HUES48 (cell line): ENCODE data around the gene RGS17.
"Not testable (repeated sequence)": the region's sequence is repeated elsewhere in the genome, so short reads cannot be mapped to it uniquely, and the experiment has no call there.

Experiments used
- H3K27ac ChIP-seq: one replicate; pipeline ENCODE4 v1.7.0; 2013; ENCODE audit warnings: low read depth, low read length, inconsistent platforms
- H3K27me3 ChIP-seq: 2 replicates; pipeline ENCODE4 v1.6.1; 2013; ENCODE audit warnings: mild to moderate bottlenecking, low read length; ENCODE audit not compliant: control insufficient read depth, insufficient read depth
- H3K36me3 ChIP-seq: 2 replicates; pipeline ENCODE4 v1.6.1; 2013; ENCODE audit warnings: low read length; ENCODE audit not compliant: control insufficient read depth, insufficient read depth
- H3K4me1 ChIP-seq: 2 replicates; pipeline ENCODE4 v1.6.1; 2013; ENCODE audit warnings: mild to moderate bottlenecking, low read length; ENCODE audit not compliant: control insufficient read depth, insufficient read depth
- H3K4me3 ChIP-seq: 2 replicates; pipeline ENCODE4 v1.5.1; 2013; ENCODE audit warnings: mild to moderate bottlenecking, low read depth, low read length
- H3K9ac ChIP-seq: 2 replicates; pipeline ENCODE4 v1.6.1; 2013; ENCODE audit warnings: mild to moderate bottlenecking, low read depth, low read length, moderate library complexity
- H3K9me3 ChIP-seq: 2 replicates; pipeline ENCODE4 v1.6.1; 2013; ENCODE audit warnings: low read length; ENCODE audit not compliant: control insufficient read depth, insufficient read depth

Gene RGS17

GRCh38 chr6:153125032-153125431 is 6.0 kb downstream of the RGS17 start:
- Histone ChIP-seq H3K27ac (no peak overlapping the region), H3K36me3 (no peaks in the 10 kb centered on the region), H3K4me3 (no peak overlapping the region), H3K9ac (no peak overlapping the region), H3K4me1 (peaks cover 14% of the 10 kb centered on the region), H3K27me3 (peaks cover 16% of the 10 kb centered on the region), H3K9me3 (no peaks in the 10 kb centered on the region)

GRCh38 chr6:153123801-153124200 is 7.3 kb downstream of the RGS17 start:
- Histone ChIP-seq H3K36me3 (no peaks in the 10 kb centered on the region), H3K9me3 (no peaks in the 10 kb centered on the region)

GRCh38 chr6:153121311-153121710 is 9.8 kb downstream of the RGS17 start:
- Histone ChIP-seq H3K36me3 (no peaks in the 10 kb centered on the region), H3K4me3 (no peak overlapping the region), H3K4me1 (0 out of 2 replicates have a peak, but pooled peaks cover 3% of the 10 kb centered on the region), H3K27me3 (no peaks in the 10 kb centered on the region), H3K9me3 (no peaks in the 10 kb centered on the region), H3K27ac (no peak overlapping the region), H3K9ac (no peak overlapping the region)

More at GRCh38 chr6:153123801-153124200, 7.3 kb downstream of the RGS17 start:
- Histone ChIP-seq H3K9ac (no peak overlapping the region), H3K27ac (no peak overlapping the region), H3K4me3 (no peak overlapping the region), H3K4me1 (peaks cover 5% of the 10 kb centered on the region), H3K27me3 (peaks cover 3% of the 10 kb centered on the region)

GRCh38 chr6:153117986-153118879 is 12.8 kb downstream of the RGS17 start:
- Histone ChIP-seq H3K4me1 (no peaks in the 10 kb centered on the region), H3K4me3 (no peak overlapping the region), H3K36me3 (no peaks in the 10 kb centered on the region), H3K9me3 (no peaks in the 10 kb centered on the region), H3K27me3 (no peaks in the 10 kb centered on the region), H3K27ac (no peak overlapping the region), H3K9ac (no peak overlapping the region)

GRCh38 chr6:153111082-153111481 is 20.0 kb downstream of the RGS17 start:
- H3K4me3 ChIP-seq, H3K36me3 ChIP-seq, H3K27ac ChIP-seq, H3K9me3 ChIP-seq, H3K9ac ChIP-seq, H3K4me1 ChIP-seq, H3K27me3 ChIP-seq: not testable (repeated sequence)

- H3K27ac ChIP-seq, H3K9me3 ChIP-seq, H3K36me3 ChIP-seq, H3K9ac ChIP-seq, H3K4me3 ChIP-seq, H3K27me3 ChIP-seq, H3K4me1 ChIP-seq: not testable (repeated sequence)
Observed at GRCh38 chr6:153110612-153111011, 20.5 kb downstream of the RGS17 start.

- Histone ChIP-seq H3K4me3 (no peak overlapping the region), H3K36me3 (no peaks in the 10 kb centered on the region), H3K9me3 (no peaks in the 10 kb centered on the region), H3K27me3 (no peaks in the 10 kb centered on the region), H3K4me1 (peaks cover 7% of the 10 kb centered on the region; the same call in 1 of the 2 replicates), H3K9ac (no peak overlapping the region), H3K27ac (no peak overlapping the region)
Observed at GRCh38 chr6:153108315-153108714, 22.8 kb downstream of the RGS17 start.

- peaks cover 17% of the 10 kb centered on the region for H3K4me1 ChIP-seq
- H3K36me3 ChIP-seq, result no peaks in the 10 kb centered on the region
- no peak overlapping the region for H3K27ac ChIP-seq
- no peaks in the 10 kb centered on the region for H3K27me3 ChIP-seq
- H3K9me3 ChIP-seq, result no peaks in the 10 kb centered on the region
- H3K4me3 ChIP-seq, result no peak overlapping the region
- H3K9ac ChIP-seq, result no peak overlapping the region
Observed at GRCh38 chr6:153106021-153106420, 25.1 kb downstream of the RGS17 start.

- no peaks in the 10 kb centered on the region for H3K36me3 ChIP-seq
- H3K4me3 ChIP-seq, result no peak overlapping the region
- H3K27me3 ChIP-seq, result no peaks in the 10 kb centered on the region
- no peak overlapping the region for H3K9ac ChIP-seq
- H3K4me1 ChIP-seq, result peaks cover 12% of the 10 kb centered on the region
- no peak overlapping the region for H3K27ac ChIP-seq
- H3K9me3 ChIP-seq, result no peaks in the 10 kb centered on the region
Observed at GRCh38 chr6:153104220-153104619, 26.9 kb downstream of the RGS17 start.

- H3K4me1 ChIP-seq, result peaks cover 12% of the 10 kb centered on the region
- no peak overlapping the region for H3K4me3 ChIP-seq
- H3K9ac ChIP-seq, result no peak overlapping the region
- H3K27ac ChIP-seq, result no peak overlapping the region
- no peaks in the 10 kb centered on the region for H3K27me3 ChIP-seq
- H3K36me3 ChIP-seq, result no peaks in the 10 kb centered on the region
- H3K9me3 ChIP-seq, result no peaks in the 10 kb centered on the region
Observed at GRCh38 chr6:153103319-153103655, 27.8 kb downstream of the RGS17 start.

GRCh38 chr6:153102605-153103318 is 28.3 kb downstream of the RGS17 start:
- Histone ChIP-seq H3K36me3 (no peaks in the 10 kb centered on the region), H3K9ac (no peak overlapping the region), H3K27ac (no peak overlapping the region), H3K9me3 (no peaks in the 10 kb centered on the region), H3K4me3 (no peak overlapping the region), H3K27me3 (no peaks in the 10 kb centered on the region), H3K4me1 (peaks cover 12% of the 10 kb centered on the region)
